Bladder microvascular endothelial cell (primary cell): ENCODE results near the gene RFPL1. TPM values are rescaled to one million over a fixed set of nuclear protein-coding genes. Genes with fewer than 3 reads are reported as not detected.

Experiments used
- total RNA-seq: library from RNA; depleted of rRNA; stranded (reverse); fragments of >200 nt; gene quantifications from 2 replicates; pipeline ENCODE4 v1.2.3, GENCODE V29; 2014

Gene RFPL1
- total RNA-seq: not detected in 2 replicates

DNA sequence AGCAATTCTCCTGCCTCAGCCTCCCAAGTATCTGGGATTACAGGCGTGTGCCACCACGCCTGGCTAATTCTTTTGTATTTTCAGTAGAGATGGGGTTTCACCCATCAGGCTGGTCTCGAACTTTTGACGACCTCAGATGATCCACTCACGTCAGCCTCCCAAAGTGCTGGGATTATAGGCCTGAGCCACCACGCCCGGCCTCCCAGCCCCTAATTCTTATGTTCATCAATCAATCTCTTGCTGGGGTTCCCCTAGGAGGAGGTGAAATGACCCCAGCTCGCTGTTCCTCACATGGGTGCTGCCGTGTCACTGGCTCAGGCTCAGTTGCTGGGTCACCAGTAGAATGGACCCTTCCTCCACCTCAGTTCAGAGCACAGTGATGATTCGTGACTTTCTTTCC lies at the start of gene RFPL1:
RFPL1 (plus strand) TSS at position 301 of the 400 bp plus-strand sequence.

DNA sequence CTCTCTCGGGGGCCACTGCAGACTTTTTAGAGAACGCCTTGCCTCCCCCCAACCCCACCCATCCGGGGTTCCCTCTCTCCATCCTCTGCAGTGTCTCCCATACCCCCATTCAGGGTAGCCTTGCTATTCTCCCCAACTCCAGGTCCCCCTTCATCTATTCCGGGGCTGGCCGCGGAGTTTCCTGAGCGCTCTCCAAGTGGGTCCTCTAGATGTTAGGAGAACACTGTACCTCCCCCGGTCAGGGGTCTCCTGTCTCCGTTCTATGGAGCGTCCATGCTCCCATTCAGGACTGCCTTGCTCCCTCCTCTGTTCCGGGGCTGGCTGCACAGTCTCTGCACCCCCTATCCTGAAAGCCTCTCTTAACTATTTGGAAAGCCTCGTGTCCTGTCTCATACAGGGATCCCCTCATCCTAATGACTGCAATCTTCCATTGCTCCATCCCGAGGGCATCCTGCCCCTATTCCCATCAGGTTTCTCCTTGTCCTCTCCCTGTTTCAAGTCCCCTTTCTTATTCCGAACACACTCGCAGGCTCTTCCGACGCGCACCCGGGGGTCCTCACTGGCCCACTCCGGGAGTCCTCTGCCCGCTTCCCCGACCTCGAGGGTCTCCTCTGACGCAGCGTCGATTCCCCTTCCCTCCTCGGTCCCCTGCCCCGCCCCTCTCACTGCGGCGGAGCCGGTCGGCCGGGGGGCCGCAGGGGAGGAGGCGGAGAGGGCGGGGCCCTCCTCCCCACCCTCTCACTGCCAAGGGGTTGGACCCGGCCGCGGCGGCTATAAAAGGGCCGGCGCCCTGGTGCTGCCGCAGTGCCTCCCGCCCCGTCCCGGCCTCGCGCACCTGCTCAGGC lies 41.3 kb downstream of the RFPL1 start, which contains the start of gene NEFH:
NEFH (plus strand) TSS at position 802 of the 845 bp plus-strand sequence. CDS start 45 bp downstream, outside the sequence.

Other genes with a start within 250 kb of the RFPL1 start
- under 0.01 and 3.5 TPM in 2 replicates for gene EMID1, start 232.7 kb upstream of the RFPL1 start, total RNA-seq
- 12.1 and 20.0 TPM in 2 replicates for gene RHBDD3, start 170.6 kb upstream of the RFPL1 start, total RNA-seq
- gene EWSR1, start 170.3 kb upstream of the RFPL1 start, total RNA-seq: 109 and 136 TPM in 2 replicates
- gene GAS2L1, start 131.9 kb upstream of the RFPL1 start, total RNA-seq: 14.9 and 26.6 TPM in 2 replicates
- 0.16 and 0.25 TPM in 2 replicates for gene RASL10A, start 122.9 kb upstream of the RFPL1 start, total RNA-seq
- gene AP1B1, start 50.0 kb upstream of the RFPL1 start, total RNA-seq: 103 and 182 TPM in 2 replicates
- gene NEFH, start 41.6 kb downstream of the RFPL1 start, total RNA-seq: 0.25 and 0.65 TPM in 2 replicates
- 37.7 and 56.8 TPM in 2 replicates for gene THOC5, start 115.2 kb downstream of the RFPL1 start, total RNA-seq
- 20.1 and 26.9 TPM in 2 replicates for gene NIPSNAP1, start 142.5 kb downstream of the RFPL1 start, total RNA-seq
- 30.3 and 203 TPM in 2 replicates for gene NF2, start 165.1 kb downstream of the RFPL1 start, total RNA-seq